ENCODE data around the gene PSMB11. TPM values are rescaled to one million over a fixed set of nuclear protein-coding genes. Genes with fewer than 3 reads are reported as not detected.

PSMB11 gene
- total RNA-seq, 1 experiment from 2014 or later: not detected

GRCh38 chr14:23047751-23048693, 6.0 kb downstream of the PSMB11 start:
- no TSS peak for BruUV-seq (replicated peaks)
- H4K20me1 ChIP-seq (ENCODE audit: insufficient read depth): no peaks in the 10 kb centered on the region
- TF ChIP-seq, protein P1, sequence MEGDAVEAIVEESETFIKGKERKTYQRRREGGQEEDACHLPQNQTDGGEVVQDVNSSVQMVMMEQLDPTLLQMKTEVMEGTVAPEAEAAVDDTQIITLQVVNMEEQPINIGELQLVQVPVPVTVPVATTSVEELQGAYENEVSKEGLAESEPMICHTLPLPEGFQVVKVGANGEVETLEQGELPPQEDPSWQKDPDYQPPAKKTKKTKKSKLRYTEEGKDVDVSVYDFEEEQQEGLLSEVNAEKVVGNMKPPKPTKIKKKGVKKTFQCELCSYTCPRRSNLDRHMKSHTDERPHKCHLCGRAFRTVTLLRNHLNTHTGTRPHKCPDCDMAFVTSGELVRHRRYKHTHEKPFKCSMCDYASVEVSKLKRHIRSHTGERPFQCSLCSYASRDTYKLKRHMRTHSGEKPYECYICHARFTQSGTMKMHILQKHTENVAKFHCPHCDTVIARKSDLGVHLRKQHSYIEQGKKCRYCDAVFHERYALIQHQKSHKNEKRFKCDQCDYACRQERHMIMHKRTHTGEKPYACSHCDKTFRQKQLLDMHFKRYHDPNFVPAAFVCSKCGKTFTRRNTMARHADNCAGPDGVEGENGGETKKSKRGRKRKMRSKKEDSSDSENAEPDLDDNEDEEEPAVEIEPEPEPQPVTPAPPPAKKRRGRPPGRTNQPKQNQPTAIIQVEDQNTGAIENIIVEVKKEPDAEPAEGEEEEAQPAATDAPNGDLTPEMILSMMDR (conservative IDR thresholded peaks at IDR 0.05): no peak
- ChIA-PET POLR2A (ENCODE audit: unreplicated experiment) (no interaction called here), CTCF (no interaction called here)
- H3K4me1 ChIP-seq (replicated peaks; ENCODE audit: insufficient read depth): no peaks in the 10 kb centered on the region
- H3K4me3 ChIP-seq: no peak overlapping the region
- H3K9me3 ChIP-seq (ENCODE audit: insufficient read depth, low read depth): no peaks in the 10 kb centered on the region
- H2AFZ ChIP-seq: no peak overlapping the region
- H3K36me3 ChIP-seq (ENCODE audit: low read depth): no peaks in the 10 kb centered on the region
- no peaks in the 10 kb centered on the region for H3K79me2 ChIP-seq (ENCODE audit: low read depth)
- no peak overlapping the region for H3K27ac ChIP-seq
- no peaks in the 10 kb centered on the region for H3K27me3 ChIP-seq (ENCODE audit: insufficient read depth, low read depth)
- H3F3A ChIP-seq (ENCODE audit: insufficient read depth, low read depth): no peaks in the 10 kb centered on the region
- no peak for DNase-seq
- H3K4me2 ChIP-seq: no peak overlapping the region
- intact Hi-C loops (cut with micrococcal nuclease; ENCODE audit: unreplicated experiment): no loop called here
- no peaks in the 10 kb centered on the region for H3K9me2 ChIP-seq (ENCODE audit: insufficient read depth)

DNA sequence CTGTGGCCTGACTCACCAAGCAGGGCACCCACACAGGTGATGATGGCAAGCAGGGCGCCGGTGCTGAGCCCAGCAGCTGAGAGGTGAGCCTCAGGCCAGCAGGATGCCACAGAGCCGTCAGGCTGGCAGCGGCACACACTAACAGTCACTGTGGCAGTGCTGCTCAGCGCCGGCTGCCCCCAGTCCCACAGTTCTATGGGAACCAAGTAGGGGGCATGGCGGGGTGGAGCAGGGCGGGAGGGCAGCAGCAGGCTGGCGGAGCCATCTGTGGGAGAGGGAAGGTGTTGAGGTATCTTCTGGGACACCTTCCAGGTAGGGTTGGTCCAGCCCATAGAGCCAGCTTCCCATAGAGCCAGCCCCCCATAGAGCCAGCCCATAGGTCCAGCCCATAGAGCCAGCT, 7.0 kb downstream of the PSMB11 start:
- Histone ChIP-seq H4K20me1 (ENCODE audit: insufficient read depth) (no peaks in the 10 kb centered on the region), H3K79me2 (ENCODE audit: low read depth) (no peaks in the 10 kb centered on the region), H3K4me1 (replicated peaks; ENCODE audit: insufficient read depth) (no peaks in the 10 kb centered on the region), H3F3A (ENCODE audit: insufficient read depth, low read depth) (no peaks in the 10 kb centered on the region), H3K9me2 (ENCODE audit: insufficient read depth) (no peaks in the 10 kb centered on the region), H3K36me3 (ENCODE audit: low read depth) (no peaks in the 10 kb centered on the region), H3K9me3 (ENCODE audit: insufficient read depth, low read depth) (no peaks in the 10 kb centered on the region), H3K27me3 (ENCODE audit: insufficient read depth, low read depth) (no peaks in the 10 kb centered on the region), H3K4me2 (no peak overlapping the region), H2AFZ (no peak overlapping the region), H3K4me3 (no peak overlapping the region), H3K27ac (no peak overlapping the region)
- CTCF ChIA-PET: no interaction called here
- intact Hi-C loops (cut with micrococcal nuclease; ENCODE audit: unreplicated experiment): no loop called here
- no peak for DNase-seq
- no TSS peak for BruUV-seq (replicated peaks)
- POLR2A ChIA-PET (ENCODE audit: unreplicated experiment): no interaction called here
- TF ChIP-seq EZH2 (IDR thresholded peaks at IDR 0.05; ENCODE audit: low read depth): no peak
- TF ChIP-seq, protein P1 (conservative IDR thresholded peaks at IDR 0.05): no peak

DNA sequence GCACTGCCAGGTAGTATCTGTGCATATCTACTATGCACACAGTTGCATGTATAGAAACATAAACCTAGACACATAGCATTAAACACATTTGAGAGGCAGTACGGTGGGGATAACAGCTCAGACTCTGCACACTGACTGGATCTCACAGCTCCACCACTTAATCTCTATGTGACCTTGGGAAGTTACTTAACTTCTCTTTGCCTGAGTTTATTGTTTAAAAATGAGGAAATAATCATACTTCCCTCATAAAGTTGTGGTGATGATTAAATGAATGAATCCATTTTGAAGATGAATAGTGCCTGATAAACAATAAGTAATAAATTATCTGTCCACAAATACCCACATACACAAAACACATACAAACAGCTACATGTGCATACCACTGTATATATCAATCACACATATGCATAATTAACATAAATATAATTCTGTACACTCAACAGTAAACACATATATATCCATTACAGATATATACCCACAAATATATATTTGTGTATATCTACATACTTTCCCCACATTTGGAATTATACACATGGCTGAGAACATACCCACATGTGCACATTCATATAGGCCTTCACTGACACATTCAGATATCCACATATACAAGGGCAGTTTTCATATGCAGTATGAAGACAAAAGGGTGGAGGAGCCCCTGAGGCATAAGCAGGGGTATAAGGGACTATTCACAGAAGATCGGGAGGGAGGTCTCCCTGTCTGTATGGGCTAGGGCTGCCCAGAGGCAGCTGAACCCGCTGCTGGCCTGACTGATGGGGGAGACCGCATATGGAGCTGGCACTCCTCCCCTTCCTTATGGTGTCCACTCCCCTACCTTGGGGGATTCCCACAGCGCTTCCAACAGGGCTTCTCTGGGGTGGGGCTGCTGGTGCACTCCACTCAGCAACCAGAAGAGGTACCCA, 9.4 kb downstream of the PSMB11 start:
- CTCF ChIA-PET: no interaction called here
- intact Hi-C loops (cut with micrococcal nuclease; ENCODE audit: unreplicated experiment): no loop called here

More for the DNA sequence above, 9.4 kb downstream of the PSMB11 start:
- no TSS peak for BruUV-seq (replicated peaks)
- no peak for DNase-seq
- H4K20me1 ChIP-seq (ENCODE audit: insufficient read depth): no peaks in the 10 kb centered on the region
- no peak overlapping the region for H3K27ac ChIP-seq
- H2AFZ ChIP-seq: no peak overlapping the region
- H3K79me2 ChIP-seq (ENCODE audit: low read depth): no peaks in the 10 kb centered on the region
- H3K36me3 ChIP-seq (ENCODE audit: low read depth): no peaks in the 10 kb centered on the region
- 0 out of 2 replicates have a peak, but pooled peaks cover 2% of the 10 kb centered on the region for H3K4me1 ChIP-seq (replicated peaks; ENCODE audit: insufficient read depth)
- H3K4me3 ChIP-seq: no peak overlapping the region
- H3K9me3 ChIP-seq (ENCODE audit: insufficient read depth, low read depth): no peaks in the 10 kb centered on the region
- H3K4me2 ChIP-seq: no peak overlapping the region
- TF ChIP-seq EZH2 (IDR thresholded peaks at IDR 0.05; ENCODE audit: low read depth): no peak
- TF ChIP-seq, protein P1 (conservative IDR thresholded peaks at IDR 0.05): no peak
- POLR2A ChIA-PET (ENCODE audit: unreplicated experiment): interaction anchor here (0.6 kb wide), 1 partner anchor 28 kb away, joined by 4 read pairs; no protein-coding TSS in a partner anchor
- no peaks in the 10 kb centered on the region for H3K27me3 ChIP-seq (ENCODE audit: insufficient read depth, low read depth)
- H3K9me2 ChIP-seq (ENCODE audit: insufficient read depth): no peaks in the 10 kb centered on the region
- H3F3A ChIP-seq (ENCODE audit: insufficient read depth, low read depth): peaks cover 5% of the 10 kb centered on the region; the same call in 1 of the 2 replicates
